ENCODE data around the gene OR2A2.
"Not testable (repeated sequence)": the region's sequence is repeated elsewhere in the genome, so short reads cannot be mapped to it uniquely, and the experiment has no call there.

The OR2A2 gene, protein sequence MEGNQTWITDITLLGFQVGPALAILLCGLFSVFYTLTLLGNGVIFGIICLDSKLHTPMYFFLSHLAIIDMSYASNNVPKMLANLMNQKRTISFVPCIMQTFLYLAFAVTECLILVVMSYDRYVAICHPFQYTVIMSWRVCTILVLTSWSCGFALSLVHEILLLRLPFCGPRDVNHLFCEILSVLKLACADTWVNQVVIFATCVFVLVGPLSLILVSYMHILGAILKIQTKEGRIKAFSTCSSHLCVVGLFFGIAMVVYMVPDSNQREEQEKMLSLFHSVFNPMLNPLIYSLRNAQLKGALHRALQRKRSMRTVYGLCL

GRCh38 chr7:144109283-144109682 is at the start of gene OR2A2:
Gene OR2A2, plus strand, starts transcription at chr7:144109583. Its CDS starts 0 bp downstream, at chr7:144109583.
- no peak for DNase-seq

DNA sequence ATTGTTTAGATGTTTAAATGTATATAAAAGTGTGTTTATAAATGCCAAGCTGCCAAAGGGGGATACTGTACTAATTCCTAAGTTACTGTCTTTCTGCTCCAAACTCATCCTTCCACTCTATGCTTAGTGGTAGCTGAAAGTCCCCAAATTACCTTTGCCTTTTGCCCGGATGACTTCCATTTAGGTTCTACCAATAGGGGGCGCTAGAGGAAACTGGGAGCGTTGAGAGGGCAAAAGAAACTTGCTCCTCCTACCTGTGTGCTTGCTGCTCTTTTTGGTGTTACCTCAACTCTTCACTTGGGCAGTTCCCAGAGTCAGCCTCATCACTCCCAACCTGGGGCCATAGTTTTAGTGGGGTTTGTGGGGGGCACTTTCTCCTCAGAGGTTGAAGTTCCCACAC is 45.7 kb upstream of the OR2A2 start:
- DNase-seq: peak; percentile 34

GRCh38 chr7:144069511-144069910 is 39.9 kb upstream of the OR2A2 start, which contains the start of gene OR2A25:
Gene OR2A25, plus strand, starts transcription at chr7:144069811. Its CDS starts 4,409 bp downstream, at chr7:144074220.
- no peak for DNase-seq

GRCh38 chr7:144069953-144070352 is 39.4 kb upstream of the OR2A2 start:
- peak; percentile 1 for DNase-seq

- DNase-seq: no peak
These were observed 35.0 kb upstream of the OR2A2 start for GRCh38 chr7:144074374-144074773.

DNA sequence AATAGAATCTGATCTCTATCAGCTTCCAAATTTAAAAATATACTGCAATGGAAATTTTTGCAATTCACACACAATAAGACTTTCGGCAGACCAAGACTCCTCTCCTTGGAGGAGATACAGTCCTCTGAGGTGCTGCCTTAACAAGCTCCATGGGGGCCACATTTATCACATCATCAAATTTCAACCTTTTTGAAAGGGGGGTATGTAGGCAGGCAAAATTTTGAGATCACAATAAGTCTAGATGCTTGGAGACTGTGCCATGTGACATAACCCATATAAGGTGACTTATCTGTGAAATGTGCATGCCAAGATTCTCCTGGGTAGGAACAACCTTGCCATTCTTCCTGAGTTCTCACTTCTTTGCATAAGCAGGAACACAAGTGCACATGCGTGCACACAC is 23.4 kb upstream of the OR2A2 start, which contains the start of gene OR2A12:
Gene OR2A12 (plus strand): TSS at position 301 of the 400 bp plus-strand sequence. CDS start 8,830 bp downstream, outside the sequence.
- no peak for DNase-seq

DNA sequence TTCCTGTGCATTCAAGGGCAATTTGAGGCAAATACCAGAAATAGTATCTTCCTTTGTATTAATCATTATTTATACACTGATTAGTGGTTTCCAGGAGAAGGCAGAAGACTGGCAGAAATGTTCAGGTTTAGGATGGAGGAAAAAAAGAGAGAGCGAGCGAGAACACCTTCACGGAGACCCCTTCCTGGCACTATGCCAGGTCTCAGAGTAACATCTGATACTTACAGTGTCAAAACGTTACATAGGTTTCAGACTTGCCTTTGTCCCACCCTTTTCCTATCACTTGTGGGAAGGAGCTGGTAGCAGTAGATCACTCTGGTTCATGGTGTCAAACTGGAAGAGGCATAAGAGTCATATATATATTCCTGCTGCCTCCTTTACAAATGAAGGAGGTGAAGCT is 22.7 kb upstream of the OR2A2 start:
- no peak for DNase-seq

GRCh38 chr7:144087230-144087629 is 22.2 kb upstream of the OR2A2 start:
- no peak for DNase-seq

DNA sequence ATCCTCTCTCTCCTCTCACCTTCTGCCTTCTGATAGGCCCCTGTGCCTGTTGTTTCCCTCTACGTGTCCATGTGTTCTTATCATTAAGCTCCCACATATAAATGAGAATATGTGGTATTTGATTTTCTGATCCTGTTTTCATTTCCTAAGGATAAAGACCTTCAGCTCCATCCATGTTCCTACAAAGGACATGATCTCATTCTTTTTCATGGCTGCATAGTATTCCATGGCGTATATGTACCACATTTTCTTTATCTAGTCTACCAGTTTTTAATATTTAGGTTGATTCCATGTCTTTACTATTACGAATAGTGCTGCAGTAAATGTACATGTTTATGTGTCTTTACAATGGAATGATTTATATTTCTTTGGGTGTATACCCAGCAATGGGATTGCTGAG is 18.7 kb upstream of the OR2A2 start:
- DNase-seq: no peak

- DNase-seq: no peak
These were observed 10.6 kb upstream of the OR2A2 start for GRCh38 chr7:144098776-144099175.

- no peak for DNase-seq
These were observed 8.8 kb upstream of the OR2A2 start for GRCh38 chr7:144100607-144101006.

- no peak for DNase-seq
These were observed 7.3 kb upstream of the OR2A2 start for GRCh38 chr7:144102041-144102440.

GRCh38 chr7:144105211-144105610 is 4.2 kb upstream of the OR2A2 start:
- DNase-seq: no peak

DNA sequence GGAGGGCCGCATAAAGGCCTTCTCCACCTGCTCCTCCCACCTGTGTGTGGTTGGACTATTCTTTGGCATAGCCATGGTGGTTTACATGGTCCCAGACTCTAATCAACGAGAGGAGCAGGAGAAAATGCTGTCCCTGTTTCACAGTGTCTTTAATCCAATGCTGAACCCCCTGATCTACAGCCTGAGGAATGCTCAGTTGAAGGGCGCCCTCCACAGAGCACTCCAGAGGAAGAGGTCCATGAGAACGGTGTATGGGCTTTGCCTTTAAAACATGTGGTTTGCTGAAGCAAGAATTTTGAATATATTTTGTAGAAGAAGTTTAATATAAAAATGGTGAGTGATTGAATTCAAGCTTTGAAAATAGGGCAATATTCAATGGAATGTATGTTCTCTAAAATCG is 889 bp downstream of the OR2A2 start:
- no peak for DNase-seq

GRCh38 chr7:144113651-144114050 is 4.3 kb downstream of the OR2A2 start:
- no peak for DNase-seq

DNA sequence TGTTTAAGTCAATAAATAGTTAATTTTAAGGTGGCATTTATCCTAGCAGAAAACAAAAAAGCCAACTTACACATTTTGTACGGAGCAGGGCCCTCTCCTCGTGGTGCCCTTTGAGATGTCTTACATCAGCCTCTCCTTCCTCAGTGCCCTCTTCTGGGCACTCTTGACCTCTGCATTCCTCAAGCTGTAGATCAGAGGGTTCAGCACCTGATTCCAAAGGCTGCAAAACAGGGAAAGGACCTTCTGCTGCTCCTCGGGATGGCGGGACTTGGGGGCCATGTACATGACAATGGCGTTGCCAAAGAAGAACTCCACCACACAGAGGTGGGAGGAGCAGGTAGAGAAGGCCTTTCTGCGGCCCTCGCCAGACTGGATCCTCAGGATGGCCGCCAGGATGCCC is 9.0 kb downstream of the OR2A2 start:
- DNase-seq: no peak

GRCh38 chr7:144122876-144123275 is 13.5 kb downstream of the OR2A2 start, which contains the start of gene OR2A14:
Gene OR2A14, plus strand, starts transcription at chr7:144123176. Its CDS starts 5,937 bp downstream, at chr7:144129113.
- no peak for DNase-seq

GRCh38 chr7:144127714-144128334 is 18.4 kb downstream of the OR2A2 start:
- DNase-seq: peak; percentile 79

GRCh38 chr7:144129601-144130000 is 20.2 kb downstream of the OR2A2 start:
- DNase-seq: not testable (repeated sequence)

- no peak for DNase-seq
These were observed 21.3 kb downstream of the OR2A2 start for GRCh38 chr7:144130730-144131129.

- no peak for DNase-seq
These were observed 22.9 kb downstream of the OR2A2 start for GRCh38 chr7:144132262-144132661.

GRCh38 chr7:144133307-144133706 is 23.9 kb downstream of the OR2A2 start:
- no peak for DNase-seq

DNA sequence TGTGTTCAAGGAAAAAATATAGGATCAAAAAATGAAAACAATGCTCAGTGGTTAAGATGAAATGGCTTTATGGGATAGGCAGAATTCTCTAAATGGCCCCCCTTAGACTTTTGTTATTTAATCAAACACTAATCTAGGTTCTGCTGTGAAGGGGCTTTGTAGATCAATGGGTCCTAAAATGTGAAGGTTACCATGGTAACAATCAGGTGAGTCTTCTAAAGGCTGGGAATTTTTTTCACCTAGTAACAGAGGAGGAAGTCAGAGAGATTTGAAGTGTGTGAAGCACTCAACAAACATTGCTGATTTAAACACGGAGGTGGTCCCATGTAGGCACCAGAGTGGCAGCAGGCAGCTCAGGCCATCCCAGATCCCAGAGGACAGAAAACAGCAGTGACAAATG is 24.7 kb downstream of the OR2A2 start:
- no peak for DNase-seq

DNA sequence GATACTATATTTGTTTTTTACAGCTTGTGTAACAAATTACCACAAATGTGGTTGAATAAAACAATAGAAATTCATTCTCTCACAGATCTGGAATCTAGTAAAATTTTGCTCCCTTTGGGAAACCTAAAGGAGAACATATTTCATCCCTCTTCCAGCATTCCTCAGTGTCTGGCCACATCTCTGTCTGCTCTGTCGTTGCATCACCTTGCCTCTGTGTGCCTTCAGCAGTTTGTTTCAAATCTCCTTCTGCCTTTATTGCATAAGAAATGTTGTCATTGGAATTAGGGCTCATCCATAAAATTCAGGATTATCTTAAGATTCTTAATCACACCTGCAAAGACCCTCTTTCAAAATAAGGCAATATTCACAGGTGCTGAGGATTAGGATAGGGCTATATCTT is 28.1 kb downstream of the OR2A2 start:
- no peak for DNase-seq

Measured in OCI-M1 (cell line).